ENCODE results near the gene HMCES. TPM values are rescaled to one million over a fixed set of nuclear protein-coding genes. Genes with fewer than 3 reads are reported as not detected.

The HMCES gene
- total and polyA plus RNA-seq, 4 donors: 13.7 to 18.2 (median 15.3) TPM

- DNase-seq (ENCODE audit: low spot score): no peak
- 82% methylated on average over 10 of the region's 10 CpGs for WGBS
- Histone ChIP-seq H3K4me1 (ENCODE audit: control insufficient read depth in 4 of 4, insufficient read depth in 4 of 4, low read length in 3 of 4) (peaks cover 3 to 16% (median 10%) of the 10 kb centered on the region in 4 donors), H3K4me3 (ENCODE audit: low read depth in 1 of 3, low read length in 3 of 3) (no peak overlapping the region), H3K27ac (ENCODE audit: low read depth in 1 of 2, low read length in 2 of 2) (peak overlapping the region; percentile 6 to 56), H3K9me3 (ENCODE audit: control insufficient read depth in 4 of 4, low read length in 3 of 4) (no peaks in the 10 kb centered on the region), H3K9ac (ENCODE audit: low read depth in 1 of 2, low read length in 2 of 2) (no peak overlapping the region), H3K36me3 (ENCODE audit: control insufficient read depth in 4 of 4, insufficient read depth in 3 of 4, low read depth in 1 of 4, low read length in 3 of 4) (no peaks in the 10 kb centered on the region), H3K27me3 (ENCODE audit: control insufficient read depth in 4 of 4, insufficient read depth in 4 of 4, low read length in 3 of 4) (no peaks in the 10 kb centered on the region)
- TF ChIP-seq GABPA (IDR thresholded peaks at IDR 0.05 in 1 of 2, conservative IDR thresholded peaks at IDR 0.05 in 1 of 2) (no peak), RAD21 (IDR thresholded peaks at IDR 0.05) (no peak), ATF3 (IDR thresholded peaks at IDR 0.05) (no peak), FOXA1 (IDR thresholded peaks at IDR 0.05) (no peak), REST (IDR thresholded peaks at IDR 0.05) (no peak), SP1 (IDR thresholded peaks at IDR 0.05) (no peak), JUND (IDR thresholded peaks at IDR 0.05) (no peak), NR2F2 (IDR thresholded peaks at IDR 0.05) (no peak), RXRA (IDR thresholded peaks at IDR 0.05) (no peak), MAX (IDR thresholded peaks at IDR 0.05) (no peak), YY1 (IDR thresholded peaks at IDR 0.05) (no peak), FOXA2 (IDR thresholded peaks at IDR 0.05) (no peak), ZBTB33 (IDR thresholded peaks at IDR 0.05) (no peak), HNF4G (IDR thresholded peaks at IDR 0.05) (no peak), HNF4A (conservative IDR thresholded peaks at IDR 0.05) (no peak), CTCF (IDR thresholded peaks at IDR 0.05; ENCODE audit: low read depth, low read length, missing input control) (no peak)
Measured at GRCh38 chr3:129231331-129232119, 47.1 kb upstream of the HMCES start.
